Parathyroid adenoma (tissue), 2 donors: ENCODE measurements around the gene SLC24A3.
A peak's percentile ranks its signal among the peaks of the same experiment; 100 is the strongest.

ENCODE experiments used
- H2AFZ ChIP-seq: fragments of 300-600 bp; sonication (generic); one replicate; pipeline ENCODE4 v1.7.0; 2017; ENCODE audit warnings: antibody characterized with exemption, mild to moderate bottlenecking
- H3K27ac ChIP-seq: fragments of 300-600 bp; sonication (generic); one replicate; pipeline ENCODE4 v1.7.0; 2017
- H3K27me3 ChIP-seq: fragments of 300-600 bp; sonication (generic); one replicate; pipeline ENCODE4 v1.7.0; 2017; ENCODE audit warnings: low read length; ENCODE audit not compliant: control insufficient read depth, insufficient read depth
- H3K36me3 ChIP-seq: fragments of 300-600 bp; sonication (generic); one replicate; pipeline ENCODE4 v1.7.0; 2017; ENCODE audit warnings: low read length; ENCODE audit not compliant: control insufficient read depth, insufficient read depth
- H3K4me1 ChIP-seq: fragments of 300-600 bp; sonication (generic); one replicate; pipeline ENCODE4 v1.7.0; 2017; ENCODE audit warnings: control low read depth
- H3K4me2 ChIP-seq: fragments of 300-600 bp; sonication (generic); one replicate; pipeline ENCODE4 v1.7.0; 2017; ENCODE audit warnings: low read length
- H3K4me3 ChIP-seq: fragments of 300-600 bp; sonication (generic); one replicate; pipeline ENCODE4 v1.7.0; 2017; ENCODE audit warnings: low read depth, low read length
- H3K79me2 ChIP-seq: fragments of 300-600 bp; sonication (generic); one replicate; pipeline ENCODE4 v1.7.0; 2017; ENCODE audit warnings: control low read depth
- H3K9ac ChIP-seq: fragments of 300-600 bp; sonication (generic); one replicate; pipeline ENCODE4 v1.7.0; 2017; ENCODE audit warnings: mild to moderate bottlenecking
- H3K9me3 ChIP-seq: fragments of 300-600 bp; sonication (generic); one replicate; pipeline ENCODE4 v1.7.0; 2017; ENCODE audit warnings: low read length; ENCODE audit not compliant: control insufficient read depth
- TF ChIP-seq, protein P1 (sequence below): fragments of 300-600 bp; sonication (generic); IDR thresholded peaks from one replicate; pipeline ENCODE4 v1.7.0; 2017; ENCODE audit warnings: antibody characterized with exemption, mild to moderate bottlenecking
- donor health status: primary hyperparathyroidism.

SLC24A3 gene

DNA sequence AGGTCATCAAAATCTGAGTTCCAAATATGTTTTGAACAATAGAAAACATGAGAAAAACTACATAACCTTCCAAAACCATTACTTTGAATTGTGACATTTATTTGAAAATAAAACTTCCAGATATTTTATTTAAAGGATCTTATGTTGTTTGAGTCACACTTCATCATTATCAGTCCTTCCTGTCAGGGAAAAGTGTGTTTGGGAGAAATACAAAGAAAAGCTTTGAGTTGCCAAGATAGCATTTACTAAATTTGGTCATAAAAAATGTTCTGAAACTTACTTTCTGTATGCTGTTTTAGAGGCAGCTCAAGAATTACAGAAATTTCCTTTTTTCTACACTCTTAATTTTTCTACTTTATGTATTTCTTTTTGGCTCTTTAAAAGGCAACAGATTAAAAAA lies 337.5 kb downstream of the SLC24A3 start:
- TF ChIP-seq, protein P1, sequence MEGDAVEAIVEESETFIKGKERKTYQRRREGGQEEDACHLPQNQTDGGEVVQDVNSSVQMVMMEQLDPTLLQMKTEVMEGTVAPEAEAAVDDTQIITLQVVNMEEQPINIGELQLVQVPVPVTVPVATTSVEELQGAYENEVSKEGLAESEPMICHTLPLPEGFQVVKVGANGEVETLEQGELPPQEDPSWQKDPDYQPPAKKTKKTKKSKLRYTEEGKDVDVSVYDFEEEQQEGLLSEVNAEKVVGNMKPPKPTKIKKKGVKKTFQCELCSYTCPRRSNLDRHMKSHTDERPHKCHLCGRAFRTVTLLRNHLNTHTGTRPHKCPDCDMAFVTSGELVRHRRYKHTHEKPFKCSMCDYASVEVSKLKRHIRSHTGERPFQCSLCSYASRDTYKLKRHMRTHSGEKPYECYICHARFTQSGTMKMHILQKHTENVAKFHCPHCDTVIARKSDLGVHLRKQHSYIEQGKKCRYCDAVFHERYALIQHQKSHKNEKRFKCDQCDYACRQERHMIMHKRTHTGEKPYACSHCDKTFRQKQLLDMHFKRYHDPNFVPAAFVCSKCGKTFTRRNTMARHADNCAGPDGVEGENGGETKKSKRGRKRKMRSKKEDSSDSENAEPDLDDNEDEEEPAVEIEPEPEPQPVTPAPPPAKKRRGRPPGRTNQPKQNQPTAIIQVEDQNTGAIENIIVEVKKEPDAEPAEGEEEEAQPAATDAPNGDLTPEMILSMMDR, result no peak
- no peaks in the 10 kb centered on the region for H3K9me3 ChIP-seq
- peaks cover 3% of the 10 kb centered on the region for H3K4me1 ChIP-seq
- no peak overlapping the region for H3K27ac ChIP-seq
- H3K9ac ChIP-seq, result no peak overlapping the region
- H2AFZ ChIP-seq, result no peak overlapping the region
- H3K4me3 ChIP-seq, result no peak overlapping the region
- no peak overlapping the region for H3K4me2 ChIP-seq
- H3K36me3 ChIP-seq, result no peaks in the 10 kb centered on the region
- no peaks in the 10 kb centered on the region for H3K79me2 ChIP-seq
- no peaks in the 10 kb centered on the region for H3K27me3 ChIP-seq

DNA sequence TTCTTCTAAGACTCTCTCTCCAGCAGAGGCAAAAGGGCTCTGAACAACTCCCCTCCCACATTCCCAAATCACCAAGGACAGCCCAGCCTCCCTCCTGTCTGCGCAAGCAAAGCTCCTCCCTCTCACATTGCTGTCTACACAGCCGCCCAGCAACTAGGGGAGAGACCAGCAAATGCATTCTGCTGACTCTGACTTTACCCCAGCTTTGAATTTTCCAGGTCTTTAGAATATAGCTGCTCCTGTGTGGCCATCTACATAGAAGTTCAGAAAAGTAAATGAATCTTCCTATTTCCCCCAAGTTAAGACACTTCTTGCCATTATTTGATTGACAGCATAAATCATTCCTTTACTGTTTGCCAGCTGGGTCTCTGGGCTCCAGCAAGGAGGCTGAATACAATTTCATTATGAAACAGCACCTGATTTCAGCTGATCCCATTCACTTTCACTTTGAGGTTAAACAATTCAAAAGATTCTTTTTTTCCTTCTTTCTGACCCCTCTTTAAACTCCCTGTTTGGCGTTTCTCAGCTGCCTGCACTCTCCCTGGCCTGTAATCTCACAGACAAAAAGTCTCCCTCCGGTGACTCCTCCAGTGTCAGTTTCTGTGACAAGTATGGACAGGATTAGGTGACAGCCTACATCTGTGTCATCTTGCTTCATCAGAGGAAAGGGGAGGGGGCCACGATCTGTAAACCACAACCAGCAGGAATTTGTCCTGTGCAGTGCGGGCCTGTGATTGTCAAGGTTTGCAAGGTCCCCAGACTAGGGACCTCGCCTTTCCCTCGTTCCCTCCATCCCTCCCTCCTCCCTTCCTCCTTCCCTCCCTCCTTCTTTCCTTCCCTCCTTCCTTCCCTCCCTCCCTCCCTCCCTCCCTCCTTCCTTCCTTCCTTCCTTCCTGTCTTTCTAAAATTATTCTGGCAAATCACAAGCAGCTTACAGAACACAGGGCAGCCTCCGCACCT lies 340.1 kb downstream of the SLC24A3 start:
- Histone ChIP-seq H3K4me3 (no peak overlapping the region), H3K4me2 (peak overlapping the region; percentile 36), H3K27ac (no peak overlapping the region), H3K4me1 (peaks cover 3% of the 10 kb centered on the region), H3K79me2 (no peaks in the 10 kb centered on the region), H3K9ac (no peak overlapping the region), H3K9me3 (no peaks in the 10 kb centered on the region), H3K36me3 (no peaks in the 10 kb centered on the region), H3K27me3 (no peaks in the 10 kb centered on the region), H2AFZ (peak overlapping the region; percentile 48)
- TF ChIP-seq, protein P1, result no peak

DNA sequence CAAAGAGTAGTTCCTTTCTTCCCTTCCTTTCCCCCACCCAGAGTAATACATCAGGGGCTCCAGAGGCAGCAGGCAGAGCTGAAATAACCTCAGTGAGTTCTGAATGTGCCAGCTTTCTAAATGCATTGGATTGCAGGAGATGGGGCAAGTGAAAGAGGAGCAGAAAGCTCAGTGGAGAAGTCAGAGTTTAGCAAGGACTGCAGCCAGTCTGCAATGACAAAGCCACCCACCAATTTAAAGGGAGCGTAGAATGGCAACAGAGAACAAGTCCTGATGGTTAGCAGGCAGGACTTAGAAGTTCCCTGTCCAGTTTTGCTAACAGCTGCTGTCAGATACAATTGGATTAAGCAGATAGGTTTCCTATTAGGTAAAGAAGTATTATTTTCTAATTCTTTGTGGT lies 342.2 kb downstream of the SLC24A3 start:
- no peaks in the 10 kb centered on the region for H3K9me3 ChIP-seq

DNA sequence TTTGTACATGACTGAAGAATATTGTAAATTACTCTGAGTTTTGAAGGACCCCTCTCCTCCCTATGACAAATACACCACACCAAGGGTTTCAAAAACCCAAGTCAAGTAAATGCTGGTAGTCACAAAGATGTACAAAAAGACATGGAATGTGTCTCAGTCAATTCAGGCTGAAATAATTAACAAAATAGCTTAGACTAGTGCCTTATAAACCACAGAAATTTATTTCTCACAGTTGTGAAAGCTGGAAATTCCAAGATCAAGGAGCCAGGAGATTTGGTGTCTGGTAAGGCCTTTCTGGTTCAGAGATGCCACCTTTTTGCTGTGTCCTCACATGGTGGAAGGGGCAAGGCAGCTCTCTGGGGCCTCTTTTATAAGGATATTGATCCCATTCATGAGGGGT lies 343.3 kb downstream of the SLC24A3 start:
- Histone ChIP-seq H3K9ac (no peak overlapping the region), H3K4me1 (peaks cover 3% of the 10 kb centered on the region), H3K4me2 (no peak overlapping the region), H3K27me3 (no peaks in the 10 kb centered on the region), H3K79me2 (no peaks in the 10 kb centered on the region), H2AFZ (no peak overlapping the region), H3K27ac (no peak overlapping the region), H3K36me3 (no peaks in the 10 kb centered on the region), H3K4me3 (no peak overlapping the region), H3K9me3 (no peaks in the 10 kb centered on the region)
- TF ChIP-seq, protein P1, result no peak

More for the DNA sequence above, 342.2 kb downstream of the SLC24A3 start:
- peaks cover 3% of the 10 kb centered on the region for H3K4me1 ChIP-seq
- no peak overlapping the region for H2AFZ ChIP-seq
- H3K9ac ChIP-seq, result no peak overlapping the region
- H3K27me3 ChIP-seq, result no peaks in the 10 kb centered on the region
- H3K4me2 ChIP-seq, result no peak overlapping the region
- H3K79me2 ChIP-seq, result no peaks in the 10 kb centered on the region
- no peaks in the 10 kb centered on the region for H3K36me3 ChIP-seq
- TF ChIP-seq, protein P1, result no peak
- H3K4me3 ChIP-seq, result no peak overlapping the region
- H3K27ac ChIP-seq, result no peak overlapping the region

DNA sequence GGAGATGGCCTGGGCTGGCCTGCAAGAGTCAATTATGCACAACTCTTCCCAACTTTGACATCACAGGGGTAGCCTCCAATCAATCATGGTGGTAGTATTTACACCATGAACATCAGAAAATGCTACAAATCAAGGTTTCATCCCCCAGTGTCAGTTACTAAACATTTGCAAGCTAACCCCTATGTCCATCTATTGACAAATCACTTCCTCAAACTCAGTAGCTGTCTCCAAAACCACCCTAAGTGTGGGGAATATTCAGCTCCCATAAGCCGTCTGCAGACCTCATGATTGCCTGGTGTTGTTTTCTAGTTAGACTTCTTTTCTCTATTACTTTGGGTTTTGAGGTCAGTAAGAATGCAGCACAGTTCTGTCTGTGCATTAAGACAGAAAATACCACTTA lies 344.8 kb downstream of the SLC24A3 start:
- Histone ChIP-seq H3K9ac (no peak overlapping the region), H3K79me2 (no peaks in the 10 kb centered on the region), H3K4me1 (no peaks in the 10 kb centered on the region), H3K27ac (no peak overlapping the region), H2AFZ (no peak overlapping the region), H3K36me3 (no peaks in the 10 kb centered on the region), H3K4me2 (no peak overlapping the region), H3K9me3 (no peaks in the 10 kb centered on the region), H3K4me3 (no peak overlapping the region), H3K27me3 (no peaks in the 10 kb centered on the region)
- TF ChIP-seq, protein P1, result no peak
